NOMO-1 treated with dmso at 0.1 percent for 144 hours (cell line): Measurements from ENCODE around the gene NACC2.
"Not testable (repeated sequence)": the region's sequence is repeated elsewhere in the genome, so short reads cannot be mapped to it uniquely, and the experiment has no call there.

Source experiments
- DNase-seq: peaks from one replicate; lab custom pipeline; 2025; ENCODE audit not compliant: unreplicated experiment; lab: John Stamatoyannopoulos, UW

The NACC2 gene

GRCh38 chr9:136112541-136112940, 17.5 kb upstream of the NACC2 start:
- DNase-seq = no peak

GRCh38 chr9:136111910-136112309, 16.8 kb upstream of the NACC2 start:
- no peak for DNase-seq

DNA sequence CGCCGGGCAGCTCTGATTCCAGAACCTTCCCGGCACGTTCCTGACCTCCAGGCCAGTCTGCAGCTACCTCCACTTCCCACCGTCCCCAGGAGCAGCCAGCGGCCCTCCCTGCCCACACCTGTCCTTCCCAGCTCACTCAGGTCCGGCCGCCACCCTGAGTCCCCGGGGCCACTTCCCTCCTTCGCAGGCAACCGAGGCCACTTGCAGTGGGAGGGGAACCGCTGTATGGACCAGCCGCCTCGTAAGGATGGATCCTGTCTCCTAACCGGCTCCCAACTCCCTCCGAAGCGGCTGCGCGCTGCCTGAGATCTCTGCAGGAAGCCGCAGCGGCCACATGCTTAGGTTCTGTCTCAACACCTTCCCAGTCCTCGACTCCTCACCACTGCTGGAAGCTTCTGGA, 16.1 kb upstream of the NACC2 start:
- no peak for DNase-seq

GRCh38 chr9:136110082-136111061, 15.3 kb upstream of the NACC2 start:
- DNase-seq = no peak

- DNase-seq = peak; percentile 97
Observed at GRCh38 chr9:136109351-136110081, 14.4 kb upstream of the NACC2 start.

- DNase-seq = no peak
Observed at GRCh38 chr9:136108648-136109266, 13.7 kb upstream of the NACC2 start.

- no peak for DNase-seq
Observed at GRCh38 chr9:136107953-136108647, 13.0 kb upstream of the NACC2 start.

DNA sequence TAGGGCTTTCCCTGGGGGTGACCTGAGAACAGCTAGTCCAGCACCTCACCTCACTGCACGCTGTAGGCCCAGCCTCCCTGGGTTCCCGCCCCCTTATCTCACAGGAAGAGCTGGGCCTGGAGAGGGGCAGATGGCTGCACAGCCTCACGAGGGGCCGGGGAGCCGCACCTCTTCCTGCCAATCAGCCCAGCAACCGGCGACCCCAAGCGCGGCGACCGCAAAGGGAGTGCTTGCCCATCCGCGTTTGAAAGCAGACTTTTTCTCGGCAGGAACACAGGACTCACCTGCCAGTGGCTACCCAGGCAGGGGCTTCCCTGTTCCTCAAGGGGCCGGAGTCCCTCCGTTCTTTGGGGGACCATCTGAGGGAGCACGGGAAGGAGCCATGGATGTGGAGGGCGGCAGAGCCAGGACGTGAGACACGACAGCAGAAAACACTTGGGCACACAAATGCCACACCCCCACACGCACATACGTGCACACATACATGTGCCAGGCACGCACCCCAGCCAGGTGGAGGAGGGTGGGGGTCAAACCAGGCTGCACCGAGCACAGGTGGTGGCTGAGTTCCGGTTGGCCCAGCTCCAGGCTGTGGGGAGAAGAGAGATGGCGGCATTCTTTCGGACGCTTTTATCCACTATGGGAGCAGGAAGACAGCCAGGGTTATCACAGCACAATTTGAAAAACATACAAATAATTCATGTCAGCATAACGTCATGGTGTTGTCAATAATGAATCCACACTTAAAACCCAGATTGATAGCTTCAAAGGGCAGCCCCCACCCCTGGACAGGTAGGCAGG, 12.3 kb upstream of the NACC2 start:
- no peak for DNase-seq

GRCh38 chr9:136105398-136106135, 10.5 kb upstream of the NACC2 start:
- DNase-seq = peak; percentile 80

DNA sequence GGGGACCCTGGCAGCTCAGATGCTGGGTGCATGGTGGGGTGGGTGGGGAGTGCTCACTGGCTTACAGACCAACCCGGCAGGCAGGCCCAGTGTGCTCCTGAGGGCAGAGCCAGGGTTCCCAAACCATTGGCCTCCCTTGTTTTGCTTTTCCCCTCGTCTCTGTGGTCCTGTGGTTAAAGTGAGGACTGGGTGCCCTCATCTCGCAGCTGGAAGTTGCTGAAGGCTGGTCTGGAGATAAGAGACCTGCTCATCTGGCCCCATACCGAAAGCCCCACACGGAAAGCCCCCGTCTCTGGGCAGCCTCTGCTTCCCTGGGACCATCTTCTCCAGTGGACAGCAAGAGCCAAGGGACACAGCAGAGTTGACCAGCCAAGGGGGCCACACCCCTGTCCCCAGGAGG, 9.8 kb upstream of the NACC2 start:
- DNase-seq = no peak

- no peak for DNase-seq
Observed at GRCh38 chr9:136104488-136104800, 9.4 kb upstream of the NACC2 start.

DNA sequence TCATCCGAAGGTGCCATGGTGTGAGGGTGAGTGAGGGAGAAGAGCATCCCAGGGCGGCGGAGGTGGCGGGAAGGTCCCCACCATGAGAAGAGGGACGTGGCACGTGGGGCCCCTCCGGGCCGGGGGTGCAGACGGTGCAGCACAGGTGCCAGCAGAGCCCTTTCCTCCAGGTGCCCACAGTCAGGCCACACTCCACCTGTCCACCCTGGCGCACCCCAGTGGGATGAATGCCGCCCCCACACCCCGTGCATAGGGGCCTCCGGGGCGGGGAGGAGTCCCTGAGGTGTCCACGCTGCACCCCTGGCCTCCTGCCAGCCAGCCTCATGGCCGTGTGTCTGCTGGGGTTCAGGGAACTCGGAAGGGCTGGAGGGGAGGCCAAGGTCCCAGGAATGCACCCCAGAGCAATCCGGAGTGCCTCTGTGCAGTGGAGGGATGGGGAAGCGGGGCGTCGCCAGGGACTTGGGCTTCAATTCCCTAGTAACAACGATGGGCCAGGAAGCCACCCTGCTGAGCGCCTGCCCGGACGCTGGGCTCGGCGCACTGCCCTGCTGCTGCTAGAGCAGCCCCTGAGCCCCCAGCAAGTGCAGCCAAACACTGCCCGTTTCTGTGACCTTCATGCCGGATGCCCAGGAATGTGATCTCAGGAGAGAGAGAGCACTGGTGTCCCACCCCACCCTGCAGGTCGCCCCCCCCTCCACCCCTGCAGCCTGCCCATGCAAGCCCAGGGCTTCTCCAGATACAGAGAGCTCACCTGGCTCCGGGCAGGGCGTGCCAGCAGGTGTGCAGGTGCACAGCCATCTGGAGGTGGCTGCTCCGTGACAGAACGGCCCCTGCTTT, 8.8 kb upstream of the NACC2 start:
- DNase-seq = no peak

DNA sequence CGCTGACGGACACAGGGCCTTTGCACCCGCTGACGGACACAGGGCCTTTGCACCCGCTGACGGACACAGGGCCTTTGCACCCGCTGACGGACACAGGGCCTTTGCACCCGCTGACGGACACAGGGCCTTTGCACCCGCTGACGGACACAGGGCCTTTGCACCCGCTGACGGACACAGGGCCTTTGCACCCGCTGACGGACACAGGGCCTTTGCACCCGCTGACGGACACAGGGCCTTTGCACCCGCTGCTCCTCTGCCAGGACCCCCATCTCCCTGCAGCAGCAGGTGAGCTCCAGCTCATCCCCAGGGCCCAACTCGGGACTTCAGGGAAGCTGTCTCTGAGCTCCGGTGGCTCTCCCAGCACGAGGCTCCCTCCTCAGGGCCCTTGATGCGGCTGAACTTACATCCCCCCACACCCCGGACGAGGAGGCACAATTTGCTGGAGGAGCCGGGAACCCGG, 6.6 kb upstream of the NACC2 start:
- DNase-seq = not testable (repeated sequence)

- no peak for DNase-seq
Observed at GRCh38 chr9:136100700-136101614, 5.9 kb upstream of the NACC2 start.

GRCh38 chr9:136099542-136099941, 4.5 kb upstream of the NACC2 start:
- DNase-seq = no peak

DNA sequence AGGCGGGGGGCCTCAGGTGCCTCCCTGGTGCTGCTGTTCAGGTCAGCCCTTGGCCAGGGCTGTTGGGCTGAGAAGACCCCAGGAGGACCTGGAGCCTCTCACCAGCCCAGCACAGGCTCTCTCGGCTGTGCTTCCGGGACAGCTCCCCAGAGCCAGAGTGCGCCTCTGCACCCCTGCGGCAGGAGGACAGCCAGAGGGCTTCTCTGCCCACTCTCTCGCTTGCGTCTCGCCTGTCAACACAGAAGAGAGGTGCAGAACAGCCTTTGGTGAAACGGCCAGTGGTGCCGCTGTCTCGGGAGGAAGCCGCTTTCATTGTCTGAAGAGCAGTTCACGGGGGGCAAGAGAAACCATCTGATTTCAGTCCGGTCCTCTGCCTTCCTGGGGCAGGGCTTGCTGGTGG, 3.8 kb upstream of the NACC2 start:
- no peak for DNase-seq

GRCh38 chr9:136098210-136098609, 3.1 kb upstream of the NACC2 start:
- no peak for DNase-seq

GRCh38 chr9:136096505-136097001, 1.5 kb upstream of the NACC2 start:
- DNase-seq = no peak
